WERI-Rb-1 (cell line): ENCODE data around the gene NCK2.
A peak's percentile ranks its signal among the peaks of the same experiment; 100 is the strongest.

Source experiments
- DNase-seq: peaks from one replicate; pipeline ENCODE4 v3.0.0-alpha.2; 2020
- H3K27ac ChIP-seq: fragments of 250-450 bp; sonication (Bioruptor Pico); 2 replicates; pipeline ENCODE4 v1.5.1; 2020; ENCODE audit warnings: mild to moderate bottlenecking, moderate library complexity
- H3K27me3 ChIP-seq: fragments of 250-450 bp; sonication (Bioruptor Pico); 2 replicates; pipeline ENCODE4 v1.5.1; 2021; ENCODE audit warnings: mild to moderate bottlenecking, low read depth, moderate library complexity; ENCODE audit not compliant: insufficient read depth, severe bottlenecking
- H3K36me3 ChIP-seq: fragments of 250-450 bp; sonication (Bioruptor Pico); 2 replicates; pipeline ENCODE4 v1.5.1; 2020; ENCODE audit warnings: mild to moderate bottlenecking, moderate library complexity
- H3K4me3 ChIP-seq: 2 replicates; pipeline ENCODE4 v1.5.1; 2011; ENCODE audit warnings: low read depth, mild to moderate bottlenecking, control low read depth, low read length
- H3K9me3 ChIP-seq: fragments of 250-450 bp; sonication (Bioruptor Pico); 2 replicates; pipeline ENCODE4 v1.5.1; 2021; ENCODE audit warnings: mild to moderate bottlenecking, moderate library complexity; ENCODE audit not compliant: severe bottlenecking
- TF ChIP-seq, protein P1 (sequence below): IDR thresholded peaks from 2 replicates; pipeline ENCODE4 v1.5.1; 2011; ENCODE audit warnings: low read depth, mild to moderate bottlenecking, control low read depth, inconsistent platforms, low read length

Gene NCK2

DNA sequence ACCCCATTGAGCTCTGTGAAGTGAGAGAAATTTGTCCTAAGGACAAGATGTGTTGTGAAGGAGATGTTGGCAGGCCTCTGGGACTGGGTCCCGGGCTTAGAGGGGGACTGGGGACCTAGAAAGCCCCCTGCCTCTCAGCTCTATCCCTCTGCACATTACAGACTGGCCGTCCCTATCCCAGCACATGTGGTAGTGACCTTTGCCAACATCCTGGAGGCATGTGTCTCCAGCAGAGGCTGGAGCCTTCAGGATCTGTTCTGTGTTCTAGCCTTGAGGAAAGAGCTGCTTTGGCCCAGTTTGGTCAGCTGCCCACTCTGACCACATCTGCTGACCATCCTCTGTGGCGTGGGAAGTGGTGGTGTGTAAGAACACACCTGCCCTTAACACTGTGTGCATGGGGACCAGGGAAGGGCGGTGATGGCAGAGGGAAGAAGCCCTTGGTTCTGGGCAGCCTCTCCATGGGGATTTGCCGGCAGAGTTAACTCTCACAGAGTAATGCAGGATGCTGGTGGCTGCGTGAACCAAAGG is 33.4 kb downstream of the NCK2 start:
- no peak overlapping the region for H3K4me3 ChIP-seq
- no peaks in the 10 kb centered on the region for H3K27me3 ChIP-seq
- TF ChIP-seq, protein P1, sequence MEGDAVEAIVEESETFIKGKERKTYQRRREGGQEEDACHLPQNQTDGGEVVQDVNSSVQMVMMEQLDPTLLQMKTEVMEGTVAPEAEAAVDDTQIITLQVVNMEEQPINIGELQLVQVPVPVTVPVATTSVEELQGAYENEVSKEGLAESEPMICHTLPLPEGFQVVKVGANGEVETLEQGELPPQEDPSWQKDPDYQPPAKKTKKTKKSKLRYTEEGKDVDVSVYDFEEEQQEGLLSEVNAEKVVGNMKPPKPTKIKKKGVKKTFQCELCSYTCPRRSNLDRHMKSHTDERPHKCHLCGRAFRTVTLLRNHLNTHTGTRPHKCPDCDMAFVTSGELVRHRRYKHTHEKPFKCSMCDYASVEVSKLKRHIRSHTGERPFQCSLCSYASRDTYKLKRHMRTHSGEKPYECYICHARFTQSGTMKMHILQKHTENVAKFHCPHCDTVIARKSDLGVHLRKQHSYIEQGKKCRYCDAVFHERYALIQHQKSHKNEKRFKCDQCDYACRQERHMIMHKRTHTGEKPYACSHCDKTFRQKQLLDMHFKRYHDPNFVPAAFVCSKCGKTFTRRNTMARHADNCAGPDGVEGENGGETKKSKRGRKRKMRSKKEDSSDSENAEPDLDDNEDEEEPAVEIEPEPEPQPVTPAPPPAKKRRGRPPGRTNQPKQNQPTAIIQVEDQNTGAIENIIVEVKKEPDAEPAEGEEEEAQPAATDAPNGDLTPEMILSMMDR = no peak
- H3K9me3 ChIP-seq = no peaks in the 10 kb centered on the region
- H3K27ac ChIP-seq = no peak overlapping the region
- no peaks in the 10 kb centered on the region for H3K36me3 ChIP-seq
- DNase-seq = no peak

DNA sequence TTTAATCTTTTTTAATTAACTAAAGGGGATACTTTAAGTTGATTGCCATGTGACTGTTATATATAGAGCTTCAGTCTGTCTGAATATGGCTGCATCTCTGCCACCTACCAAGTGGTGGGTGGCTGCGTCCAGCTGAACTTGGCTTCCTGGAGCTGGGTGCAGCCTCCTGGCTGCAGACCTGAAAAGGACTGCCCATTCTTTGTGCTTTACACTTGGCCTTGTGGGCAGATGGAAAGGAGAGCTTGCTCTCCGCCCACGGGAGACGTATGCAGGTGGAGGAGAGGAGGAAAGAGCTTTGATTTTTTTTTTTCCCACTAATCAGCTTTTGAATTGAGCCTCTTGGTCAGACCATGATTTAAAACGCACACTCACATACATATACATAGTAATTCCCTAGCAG is 34.7 kb downstream of the NCK2 start:
- H3K9me3 ChIP-seq = no peaks in the 10 kb centered on the region
- H3K36me3 ChIP-seq = no peaks in the 10 kb centered on the region
- DNase-seq = peak; percentile 77
- peak overlapping the region; percentile 32; the same call in 1 of the 2 replicates for H3K27ac ChIP-seq
- H3K27me3 ChIP-seq = no peaks in the 10 kb centered on the region
- TF ChIP-seq, protein P1 = peak; percentile 16; the same call in 1 of the 2 replicates
- no peak overlapping the region for H3K4me3 ChIP-seq

DNA sequence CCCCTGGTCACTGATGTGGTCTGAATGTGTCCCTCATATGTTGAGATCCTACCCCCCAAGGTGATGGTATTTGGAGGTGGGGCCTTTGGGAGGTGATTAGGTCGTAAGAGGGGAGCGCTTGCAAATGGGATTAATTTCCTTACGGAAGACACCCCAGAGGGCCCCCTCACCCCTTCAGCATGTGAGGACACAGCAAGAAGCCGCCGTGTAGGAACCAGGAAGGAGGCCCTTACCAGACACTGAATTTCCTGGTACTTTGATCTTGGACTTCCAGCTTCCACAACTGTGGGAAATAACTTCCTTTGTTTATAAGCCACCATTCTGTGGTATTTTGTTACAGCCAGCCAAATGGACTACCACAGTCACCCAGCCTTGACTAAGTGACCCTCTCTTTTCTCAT is 35.9 kb downstream of the NCK2 start:
- no peak for DNase-seq
- H3K27me3 ChIP-seq = no peaks in the 10 kb centered on the region
- TF ChIP-seq, protein P1 = no peak
- H3K9me3 ChIP-seq = no peaks in the 10 kb centered on the region
- H3K36me3 ChIP-seq = no peaks in the 10 kb centered on the region
- no peak overlapping the region for H3K4me3 ChIP-seq
- no peak overlapping the region for H3K27ac ChIP-seq

DNA sequence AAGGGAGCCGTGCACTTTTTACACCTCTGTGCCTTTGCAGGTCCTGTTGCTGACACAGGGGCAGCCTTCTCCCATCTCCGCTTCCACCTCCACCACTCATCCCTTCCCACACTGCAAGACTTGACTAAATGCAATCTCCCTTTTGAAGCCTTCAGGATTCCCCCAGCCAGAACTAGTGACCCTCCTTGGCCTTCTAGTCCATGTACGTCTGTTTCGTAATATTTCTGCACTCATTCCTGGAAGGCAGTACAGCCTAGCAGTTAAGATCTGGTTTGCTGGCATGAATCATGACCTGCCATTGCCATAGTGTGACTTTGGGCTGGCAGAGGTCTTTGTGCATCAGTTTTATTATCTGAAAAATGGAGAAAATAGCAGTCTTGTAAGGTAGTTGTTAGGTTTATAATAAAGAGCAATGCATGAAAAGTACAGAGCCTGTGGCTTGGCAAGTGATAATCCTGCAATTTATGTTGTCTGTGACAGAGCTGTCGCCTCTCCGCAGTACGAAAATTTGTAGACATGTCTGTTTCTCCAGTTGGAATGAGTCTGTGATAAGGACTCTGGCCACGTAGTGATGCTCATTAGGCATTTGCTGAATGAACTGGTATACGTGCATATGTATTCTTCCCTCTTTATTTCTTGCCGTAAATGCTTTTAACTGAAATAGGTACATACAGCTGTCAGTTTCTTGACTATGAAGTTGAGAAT is 36.7 kb downstream of the NCK2 start:
- DNase-seq = no peak
- TF ChIP-seq, protein P1 = no peak

DNA sequence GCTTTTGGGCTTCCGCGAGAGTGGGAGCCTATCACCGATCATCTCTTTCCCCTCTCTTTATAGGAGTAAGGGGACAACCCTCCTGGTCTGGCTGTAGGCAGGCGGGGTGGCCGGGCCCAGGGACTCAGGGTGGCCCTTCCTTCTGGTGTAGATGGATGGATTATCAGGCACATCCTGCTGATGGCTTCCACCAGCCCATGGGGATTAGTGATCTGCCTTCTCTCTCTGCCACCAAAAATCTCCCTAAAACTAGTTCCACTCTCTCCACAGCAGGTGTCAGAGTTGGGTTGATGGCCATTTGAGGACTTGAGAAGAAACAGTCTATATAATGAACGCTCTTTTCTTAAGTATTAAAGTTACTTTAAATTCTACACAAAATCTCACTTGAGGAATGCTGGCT is 37.4 kb downstream of the NCK2 start:
- Histone ChIP-seq H3K27ac (no peak overlapping the region), H3K4me3 (no peak overlapping the region), H3K9me3 (no peaks in the 10 kb centered on the region), H3K27me3 (no peaks in the 10 kb centered on the region), H3K36me3 (no peaks in the 10 kb centered on the region)
- TF ChIP-seq, protein P1 = no peak
- DNase-seq = no peak

More for the DNA sequence above, 36.7 kb downstream of the NCK2 start:
- Histone ChIP-seq H3K4me3 (no peak overlapping the region), H3K36me3 (no peaks in the 10 kb centered on the region), H3K9me3 (no peaks in the 10 kb centered on the region), H3K27ac (no peak overlapping the region), H3K27me3 (no peaks in the 10 kb centered on the region)

DNA sequence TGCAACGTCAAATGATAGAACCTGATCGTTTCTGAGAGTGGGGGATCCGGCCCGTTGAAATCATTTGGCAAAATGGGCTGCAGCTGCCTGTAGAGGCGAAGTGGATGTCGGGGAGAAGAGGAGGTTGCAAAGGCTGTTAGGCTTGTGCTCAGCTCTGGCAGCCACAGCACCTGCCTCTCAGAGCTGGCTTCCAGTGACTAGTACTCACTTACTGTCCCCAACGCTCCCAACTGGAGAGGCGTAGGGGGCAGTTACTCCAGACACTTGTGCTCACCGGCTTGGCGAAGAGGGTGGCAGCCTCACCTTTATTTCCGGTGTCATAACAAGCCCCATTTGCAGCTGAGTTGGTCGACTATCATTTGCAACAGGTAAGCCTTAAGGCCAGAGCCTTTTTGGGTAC is 37.9 kb downstream of the NCK2 start:
- Histone ChIP-seq H3K27me3 (no peaks in the 10 kb centered on the region), H3K9me3 (no peaks in the 10 kb centered on the region), H3K36me3 (no peaks in the 10 kb centered on the region), H3K27ac (no peak overlapping the region), H3K4me3 (no peak overlapping the region)
- TF ChIP-seq, protein P1 = no peak
- DNase-seq = no peak
